HG03457 (cell line): ENCODE data around the gene PITX1.

ENCODE experiments used
- ATAC-seq: cut with Tn5 transposase; IDR thresholded peaks from one replicate; pipeline ENCODE4 v1.9.1; 2021; ENCODE audit warnings: moderate number of reproducible peaks; ENCODE audit not compliant: unreplicated experiment

Gene PITX1

GRCh38 chr5:135042595-135042994 lies 8.6 kb upstream of the PITX1 start:
- ATAC-seq = no peak

GRCh38 chr5:135041726-135042125 lies 7.7 kb upstream of the PITX1 start:
- ATAC-seq = no peak

DNA sequence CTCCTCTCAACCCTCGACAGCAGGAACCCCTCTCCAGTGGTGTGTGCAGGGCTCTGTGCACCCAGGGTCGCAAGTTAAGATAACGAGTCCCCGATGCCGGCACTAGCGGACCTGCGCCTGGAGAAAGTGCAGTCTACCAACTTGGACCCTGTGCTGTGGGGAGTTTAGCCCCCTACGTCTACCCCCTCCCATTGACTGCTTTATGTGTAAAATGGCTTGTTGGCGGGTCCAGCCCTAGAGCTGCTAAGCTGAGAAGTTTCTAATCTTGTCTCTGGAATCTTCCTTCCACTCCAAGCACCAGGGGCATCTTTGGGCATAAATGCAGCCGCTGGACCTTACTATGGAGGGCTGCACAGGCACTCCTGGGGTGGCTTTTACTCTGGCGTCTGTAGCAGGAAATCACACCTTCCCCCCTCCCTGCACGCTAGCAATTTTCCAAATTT lies 7.1 kb upstream of the PITX1 start:
- no peak for ATAC-seq

GRCh38 chr5:135040333-135041144 lies 6.5 kb upstream of the PITX1 start:
- no peak for ATAC-seq

DNA sequence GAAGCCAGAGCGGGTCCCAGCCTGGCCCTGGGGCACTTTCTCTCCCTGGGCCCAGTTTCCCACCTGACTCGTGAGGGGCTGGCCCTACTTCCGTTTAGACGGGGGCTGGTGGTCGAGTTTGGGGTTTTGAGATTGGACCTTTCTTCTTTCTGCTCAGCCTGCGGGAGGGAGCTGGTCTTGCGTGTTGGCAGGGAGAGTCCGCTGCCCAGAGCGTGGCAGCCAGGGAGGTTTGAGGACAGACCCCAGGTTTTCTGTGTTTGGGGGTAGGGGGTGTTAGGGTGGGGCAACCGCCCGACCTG lies 6.0 kb upstream of the PITX1 start:
- ATAC-seq = no peak

GRCh38 chr5:135039271-135040033 lies 5.4 kb upstream of the PITX1 start:
- ATAC-seq = no peak

- ATAC-seq = no peak
Measured at GRCh38 chr5:135038813-135039270, 4.8 kb upstream of the PITX1 start.

- ATAC-seq = no peak
Measured at GRCh38 chr5:135038205-135038812, 4.3 kb upstream of the PITX1 start.

DNA sequence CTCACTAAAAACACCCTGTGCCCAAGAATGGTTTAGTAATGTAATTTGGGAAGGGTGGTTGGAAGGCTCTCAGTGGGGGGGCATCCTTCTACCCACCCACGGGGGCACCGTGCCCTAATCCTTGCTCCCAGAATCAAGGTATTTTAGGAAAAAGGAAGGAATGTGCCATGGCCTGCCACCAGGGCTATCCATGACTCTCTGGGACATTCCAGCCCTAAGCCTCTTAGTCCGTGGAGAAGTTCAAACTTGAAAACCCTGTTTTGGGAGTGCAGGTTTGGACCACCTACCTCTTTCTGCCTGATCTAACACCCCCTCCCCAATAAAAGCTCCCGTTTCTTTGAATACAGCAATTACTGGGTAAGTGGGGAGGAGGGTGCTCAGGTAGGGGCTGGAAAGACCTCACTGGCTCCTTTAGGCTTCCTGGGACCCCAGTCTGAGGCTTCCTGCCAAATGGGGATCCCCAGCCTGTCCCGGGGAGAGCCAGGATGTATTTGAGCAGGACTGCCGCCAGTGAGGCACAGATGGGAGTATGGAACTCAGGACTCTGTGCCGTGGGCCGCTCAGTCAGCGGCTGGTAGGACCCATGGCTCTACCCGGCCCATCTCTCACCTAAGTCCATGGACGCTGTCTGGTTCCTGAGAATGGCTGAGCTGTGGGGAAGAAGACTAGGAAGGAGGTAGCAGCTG lies 3.6 kb upstream of the PITX1 start:
- ATAC-seq = no peak

DNA sequence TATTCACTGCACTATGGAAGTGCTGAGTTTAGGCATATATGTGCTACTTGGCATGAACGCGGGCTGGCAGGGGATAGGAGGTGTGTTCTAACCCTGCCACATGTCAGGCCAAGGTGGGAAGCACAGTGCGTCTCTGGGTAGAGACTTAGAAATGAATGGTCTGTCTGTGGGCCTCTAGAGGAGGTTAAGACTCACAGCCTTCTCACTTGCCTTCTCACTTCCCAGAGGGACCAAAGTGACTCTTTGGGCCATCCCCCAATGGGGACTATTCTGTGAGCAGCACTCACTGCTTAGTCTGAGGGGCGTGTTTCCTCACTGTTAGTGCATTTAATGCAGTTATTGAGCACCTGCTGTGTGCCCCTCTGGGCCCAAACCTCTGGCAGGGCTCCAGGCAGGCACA lies 2.4 kb upstream of the PITX1 start:
- no peak for ATAC-seq

DNA sequence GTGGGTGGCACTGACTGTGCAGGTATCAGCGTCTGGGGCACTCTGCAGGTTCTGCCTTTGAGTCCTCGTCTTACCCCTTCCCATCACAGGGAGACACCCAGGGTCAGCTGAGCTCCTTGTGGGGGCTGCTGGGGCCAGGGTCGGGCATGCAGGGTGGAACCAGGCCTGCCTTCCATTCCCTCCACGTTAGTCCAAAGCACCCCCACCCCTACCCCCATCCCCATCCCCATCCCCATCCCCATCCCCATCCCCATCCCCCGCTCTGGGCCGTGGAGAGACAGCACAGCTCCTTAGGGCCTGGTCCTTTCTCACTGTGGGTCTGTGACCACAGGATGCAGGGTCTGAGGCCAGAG lies 1.6 kb upstream of the PITX1 start:
- ATAC-seq = no peak

DNA sequence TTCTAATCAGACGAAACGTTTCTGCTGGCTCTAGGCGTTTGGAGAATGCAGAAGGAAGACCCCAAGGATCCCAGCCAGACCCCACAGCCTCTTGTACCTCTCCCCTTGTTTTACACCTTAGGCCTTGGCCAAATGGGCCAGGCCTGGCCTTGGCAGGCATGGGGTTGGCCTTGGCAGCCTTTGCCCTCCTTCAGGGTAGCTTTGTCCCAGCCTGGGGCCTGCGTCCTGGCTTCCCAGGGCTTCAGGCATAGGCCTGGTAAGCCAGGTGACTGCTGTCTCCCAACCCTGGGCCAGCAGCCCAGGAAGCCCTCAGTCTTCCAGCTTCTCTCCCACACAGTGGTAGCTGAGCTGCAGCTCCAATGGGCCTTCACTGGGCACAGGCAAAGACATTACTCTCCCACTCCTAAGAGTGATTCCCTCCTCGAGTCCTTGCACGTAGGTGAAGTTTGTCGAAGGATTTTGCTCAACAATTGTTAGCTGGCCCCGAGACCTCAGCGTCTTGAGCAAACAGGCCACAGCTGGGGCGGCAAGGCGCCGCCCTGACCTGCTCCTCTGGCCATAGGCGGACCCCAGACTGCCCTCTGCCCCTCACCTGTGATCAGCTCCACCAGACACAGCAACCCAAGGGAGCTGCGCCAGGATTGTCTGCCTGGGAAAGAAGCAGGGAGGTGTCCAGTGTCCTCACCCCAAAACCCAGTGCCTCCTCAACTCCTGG lies 1.1 kb upstream of the PITX1 start:
- ATAC-seq = no peak

DNA sequence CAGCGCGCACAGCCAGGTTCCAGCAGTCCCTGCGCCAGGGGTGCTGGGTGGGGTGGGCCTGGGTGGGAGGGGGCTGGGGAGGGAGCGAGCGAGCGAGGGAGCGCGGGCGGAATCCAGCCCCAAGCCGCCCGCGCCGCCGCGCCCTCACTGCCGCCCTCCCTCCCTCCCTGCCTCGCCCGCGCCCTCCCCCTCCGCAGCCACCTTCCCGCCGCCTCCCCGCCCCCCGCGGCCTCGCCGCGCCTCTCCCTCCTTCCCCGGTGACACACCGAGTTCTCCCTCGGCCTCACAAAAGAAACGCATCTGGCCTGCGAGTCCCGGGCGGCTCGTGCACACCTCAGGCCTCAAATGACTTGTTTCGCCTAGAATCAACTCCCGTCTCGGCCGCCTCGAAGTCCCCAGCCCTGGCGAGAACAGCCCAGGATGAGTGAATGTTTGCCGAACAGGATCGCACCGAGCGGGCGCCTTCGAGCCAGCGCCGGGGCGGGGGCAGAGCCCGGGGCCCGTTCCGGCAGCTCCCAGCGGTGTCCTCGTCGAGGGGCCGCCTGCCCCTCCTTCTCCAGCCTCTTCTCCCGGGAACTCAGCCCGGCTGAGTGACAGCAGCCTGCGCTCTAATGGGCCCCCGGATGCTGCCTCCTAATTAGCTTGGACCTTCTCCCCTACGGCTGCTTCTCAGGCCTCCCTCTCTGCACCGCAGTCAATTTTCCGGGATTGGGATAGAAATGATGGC lies 371 bp upstream of the PITX1 start:
- ATAC-seq = no peak

DNA sequence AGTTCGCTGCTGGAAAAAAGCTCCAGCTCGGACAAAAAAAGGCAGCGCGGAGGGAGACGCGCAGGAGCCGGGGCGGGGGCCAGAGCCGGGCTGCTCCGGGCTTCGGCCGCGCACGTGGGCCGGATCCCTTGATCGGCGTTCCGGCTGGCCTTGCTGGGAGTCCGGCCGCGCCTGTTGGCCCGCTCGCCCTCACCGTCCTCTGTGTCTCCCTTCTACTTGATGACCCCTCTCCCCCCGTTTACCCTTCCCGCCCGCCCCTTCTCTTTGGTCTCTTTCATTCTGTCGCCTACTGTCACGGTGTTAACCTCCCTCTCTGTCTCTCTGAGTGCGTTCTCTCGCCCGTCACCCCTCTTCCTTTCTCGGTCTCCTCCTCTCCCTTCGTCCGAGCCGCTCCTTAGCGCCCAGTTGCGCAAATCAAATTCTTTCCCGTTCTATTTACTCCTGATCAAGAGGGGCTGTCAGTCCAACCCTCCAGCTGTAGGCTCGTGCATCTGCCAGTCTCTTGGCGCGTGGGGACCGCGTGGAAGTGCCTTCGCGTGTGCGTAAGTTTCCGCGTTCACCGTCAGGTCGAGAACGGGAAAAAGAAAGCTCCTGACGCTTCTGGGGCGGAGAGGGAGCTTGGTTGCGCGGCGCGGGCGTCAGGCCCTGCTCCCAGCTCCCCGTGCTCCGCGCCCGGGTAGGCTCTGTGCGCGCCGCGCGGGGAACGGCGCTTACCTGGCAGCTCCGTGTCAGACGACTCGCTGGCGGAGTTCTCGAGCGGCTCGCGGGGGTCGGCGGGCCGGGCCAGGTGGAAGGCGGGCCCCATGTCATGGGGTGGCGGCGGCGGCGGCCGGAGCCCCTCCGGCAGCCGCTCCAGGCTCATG lies 798 bp downstream of the PITX1 start:
- ATAC-seq = no peak

- ATAC-seq = no peak
Measured at GRCh38 chr5:135032695-135032998, 1.4 kb downstream of the PITX1 start.

GRCh38 chr5:135031813-135032694 lies 2.0 kb downstream of the PITX1 start:
- no peak for ATAC-seq

- ATAC-seq = no peak
Measured at GRCh38 chr5:135030956-135031812, 2.8 kb downstream of the PITX1 start.
